ENCODE results near the gene DNAJC9.

The DNAJC9 gene

DNA sequence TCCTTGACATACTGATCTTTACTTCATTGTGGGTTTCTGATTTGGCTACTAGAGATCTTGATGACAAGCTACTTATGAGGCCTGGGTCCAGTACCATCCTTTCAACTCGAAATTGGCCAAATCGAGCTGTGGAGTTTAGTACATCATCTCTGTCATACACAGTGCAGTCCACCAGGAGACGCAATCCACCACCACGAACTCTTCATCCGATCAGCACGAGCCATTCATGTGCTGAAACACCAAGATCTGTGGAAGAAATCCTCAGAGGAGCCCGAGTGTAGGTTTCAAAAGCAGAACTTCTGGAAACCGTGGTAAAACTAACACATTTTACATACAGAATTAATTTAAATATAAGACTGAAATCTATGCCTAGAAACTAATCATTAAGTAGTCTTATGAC, 14.2 kb downstream of the DNAJC9 start:
- Histone ChIP-seq H3K9ac (ENCODE audit: low read length) (no peak overlapping the region), H3K9me3 (ENCODE audit: control insufficient read depth, low read length) (no peaks in the 10 kb centered on the region), H3K4me3 (ENCODE audit: low read length) (no peak overlapping the region), H3K4me1 (ENCODE audit: control insufficient read depth, insufficient read depth, low read length) (no peaks in the 10 kb centered on the region), H3K36me3 (ENCODE audit: control insufficient read depth, insufficient read depth, low read length) (peaks cover 4% of the 10 kb centered on the region), H3K27me3 (ENCODE audit: control insufficient read depth, insufficient read depth, low read length) (no peaks in the 10 kb centered on the region)

DNA sequence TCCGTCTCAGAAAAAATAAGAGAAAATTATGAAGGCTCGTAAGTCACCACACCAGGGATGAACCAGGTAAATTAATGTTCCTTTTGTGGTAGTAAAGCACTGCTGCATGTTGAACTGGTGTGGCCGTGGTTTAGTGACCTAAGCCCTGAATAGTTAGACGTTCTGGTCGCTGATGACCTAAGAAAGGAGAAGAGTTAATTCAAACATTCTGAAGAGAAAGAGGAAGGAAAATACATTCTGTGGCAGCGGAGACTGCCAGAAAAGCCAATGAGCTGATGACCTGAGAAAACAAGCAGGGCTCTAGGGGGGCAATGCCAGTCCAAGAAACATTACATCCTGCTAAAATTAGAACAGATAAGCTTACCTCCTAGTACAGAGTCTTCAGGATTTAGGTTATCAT, 17.5 kb downstream of the DNAJC9 start:
- Histone ChIP-seq H3K9ac (ENCODE audit: low read length) (no peak overlapping the region), H3K4me1 (ENCODE audit: control insufficient read depth, insufficient read depth, low read length) (no peaks in the 10 kb centered on the region), H3K27me3 (ENCODE audit: control insufficient read depth, insufficient read depth, low read length) (no peaks in the 10 kb centered on the region), H3K4me3 (ENCODE audit: low read length) (no peak overlapping the region), H3K9me3 (ENCODE audit: control insufficient read depth, low read length) (no peaks in the 10 kb centered on the region), H3K36me3 (ENCODE audit: control insufficient read depth, insufficient read depth, low read length) (no peaks in the 10 kb centered on the region)

DNA sequence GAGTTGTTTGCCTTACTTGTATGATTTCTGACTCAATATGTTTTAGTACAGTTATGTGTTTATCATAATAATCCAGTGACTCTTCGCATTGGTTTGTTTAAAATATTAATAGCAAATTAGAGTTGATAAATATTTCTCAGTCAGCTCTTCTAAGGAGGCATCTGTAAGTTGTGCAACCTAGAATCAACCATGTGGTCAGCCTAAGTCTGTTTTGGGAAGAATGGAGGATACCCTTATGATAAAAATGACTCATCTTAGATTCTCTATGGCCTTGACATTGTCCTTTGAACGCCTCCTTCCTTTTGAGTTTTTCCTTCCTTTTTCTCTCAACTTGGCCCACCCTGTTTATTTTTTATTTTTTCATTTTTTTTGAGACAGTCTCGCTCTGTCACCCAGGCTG, 18.8 kb downstream of the DNAJC9 start:
- no peaks in the 10 kb centered on the region for H3K9me3 ChIP-seq (ENCODE audit: control insufficient read depth, low read length)
- H3K9ac ChIP-seq (ENCODE audit: low read length): no peak overlapping the region
- no peaks in the 10 kb centered on the region for H3K4me1 ChIP-seq (ENCODE audit: control insufficient read depth, insufficient read depth, low read length)
- H3K36me3 ChIP-seq (ENCODE audit: control insufficient read depth, insufficient read depth, low read length): no peaks in the 10 kb centered on the region
- H3K4me3 ChIP-seq (ENCODE audit: low read length): no peak overlapping the region
- H3K27me3 ChIP-seq (ENCODE audit: control insufficient read depth, insufficient read depth, low read length): no peaks in the 10 kb centered on the region

DNA sequence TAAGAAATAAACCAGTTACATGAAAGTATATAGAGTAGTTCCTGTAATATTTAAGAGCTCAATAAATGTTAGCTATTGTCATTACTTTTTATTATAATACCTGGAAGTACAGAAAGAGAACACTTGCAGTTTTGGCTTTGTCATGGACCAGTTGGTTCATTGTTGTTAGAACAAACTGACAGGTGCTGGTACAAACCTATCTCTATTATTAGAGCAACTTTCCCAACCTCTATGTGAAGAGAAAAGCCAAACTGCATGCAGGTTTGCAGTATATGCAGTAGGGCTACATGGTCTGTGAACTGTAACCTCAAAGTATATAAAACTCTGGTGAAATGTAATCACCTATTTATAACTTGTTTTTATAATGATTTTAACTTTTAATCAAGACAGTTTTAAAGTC, 20.4 kb downstream of the DNAJC9 start:
- Histone ChIP-seq H3K27me3 (ENCODE audit: control insufficient read depth, insufficient read depth, low read length) (no peaks in the 10 kb centered on the region), H3K4me3 (ENCODE audit: low read length) (no peak overlapping the region), H3K9ac (ENCODE audit: low read length) (no peak overlapping the region), H3K4me1 (ENCODE audit: control insufficient read depth, insufficient read depth, low read length) (no peaks in the 10 kb centered on the region), H3K36me3 (ENCODE audit: control insufficient read depth, insufficient read depth, low read length) (no peaks in the 10 kb centered on the region), H3K9me3 (ENCODE audit: control insufficient read depth, low read length) (no peaks in the 10 kb centered on the region)

DNA sequence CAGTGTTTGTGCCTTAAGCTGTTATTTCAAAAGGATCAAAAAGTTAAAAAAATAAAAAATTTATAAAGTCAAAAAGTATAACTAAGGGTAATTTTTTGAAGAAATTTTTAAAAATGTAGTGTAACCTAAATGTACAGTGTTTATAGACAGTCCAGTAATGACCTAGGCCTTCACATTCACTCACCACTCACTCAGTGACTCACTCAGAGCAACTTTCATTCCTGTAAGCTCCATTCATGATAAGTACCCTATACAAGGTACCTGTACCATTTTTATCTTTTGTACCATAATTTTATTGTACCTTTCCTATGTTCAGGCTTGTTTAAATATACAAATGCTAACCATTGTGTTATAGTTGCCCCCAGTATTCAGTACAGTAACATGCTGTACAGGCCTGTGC, 21.5 kb downstream of the DNAJC9 start:
- Histone ChIP-seq H3K9ac (ENCODE audit: low read length) (no peak overlapping the region), H3K9me3 (ENCODE audit: control insufficient read depth, low read length) (no peaks in the 10 kb centered on the region), H3K4me3 (ENCODE audit: low read length) (no peak overlapping the region), H3K27me3 (ENCODE audit: control insufficient read depth, insufficient read depth, low read length) (no peaks in the 10 kb centered on the region), H3K36me3 (ENCODE audit: control insufficient read depth, insufficient read depth, low read length) (no peaks in the 10 kb centered on the region), H3K4me1 (ENCODE audit: control insufficient read depth, insufficient read depth, low read length) (no peaks in the 10 kb centered on the region)

DNA sequence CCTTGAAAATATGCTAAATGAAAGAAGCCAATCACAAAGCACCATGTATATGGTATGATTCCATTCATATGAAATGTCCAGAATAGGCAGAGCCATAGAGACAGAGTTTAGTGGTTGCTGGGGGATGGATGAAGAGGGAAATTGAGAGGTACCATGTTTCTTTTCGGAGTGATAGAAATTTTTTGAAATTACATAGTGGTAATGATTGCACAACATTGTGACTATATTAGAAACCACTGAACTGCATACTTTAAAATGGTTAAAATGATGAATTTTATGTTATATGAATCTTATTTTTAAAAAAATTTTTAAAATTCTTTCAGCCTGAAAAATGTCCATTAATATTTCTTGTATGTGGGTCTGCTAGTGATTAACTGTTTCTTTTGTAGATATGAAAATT, 26.1 kb downstream of the DNAJC9 start:
- H3K4me3 ChIP-seq (ENCODE audit: low read length): no peak overlapping the region
- H3K4me1 ChIP-seq (ENCODE audit: control insufficient read depth, insufficient read depth, low read length): no peaks in the 10 kb centered on the region
- H3K27me3 ChIP-seq (ENCODE audit: control insufficient read depth, insufficient read depth, low read length): no peaks in the 10 kb centered on the region
- no peak overlapping the region for H3K9ac ChIP-seq (ENCODE audit: low read length)
- H3K9me3 ChIP-seq (ENCODE audit: control insufficient read depth, low read length): no peaks in the 10 kb centered on the region
- H3K36me3 ChIP-seq (ENCODE audit: control insufficient read depth, insufficient read depth, low read length): no peaks in the 10 kb centered on the region

DNA sequence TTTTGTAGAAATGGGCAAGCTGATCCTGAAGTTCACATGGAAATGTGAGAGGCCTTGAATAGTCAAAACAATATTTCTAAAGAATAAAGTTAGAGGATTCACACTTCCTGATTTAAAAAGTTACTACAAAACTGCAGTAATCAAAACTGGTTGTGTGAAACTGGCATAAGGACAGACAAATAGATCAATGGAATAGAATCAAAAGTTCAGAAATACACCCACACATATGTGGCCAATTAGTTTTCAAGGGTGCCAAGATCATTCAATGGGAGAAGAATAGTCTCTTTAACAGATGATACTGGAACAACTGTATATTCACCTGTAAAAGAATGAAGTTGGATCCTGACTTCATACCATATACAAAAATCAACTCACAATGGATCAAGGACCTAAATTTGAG, 27.7 kb downstream of the DNAJC9 start:
- Histone ChIP-seq H3K36me3 (ENCODE audit: control insufficient read depth, insufficient read depth, low read length) (no peaks in the 10 kb centered on the region), H3K9ac (ENCODE audit: low read length) (no peak overlapping the region), H3K27me3 (ENCODE audit: control insufficient read depth, insufficient read depth, low read length) (no peaks in the 10 kb centered on the region), H3K9me3 (ENCODE audit: control insufficient read depth, low read length) (no peaks in the 10 kb centered on the region), H3K4me1 (ENCODE audit: control insufficient read depth, insufficient read depth, low read length) (no peaks in the 10 kb centered on the region), H3K4me3 (ENCODE audit: low read length) (no peak overlapping the region)

DNA sequence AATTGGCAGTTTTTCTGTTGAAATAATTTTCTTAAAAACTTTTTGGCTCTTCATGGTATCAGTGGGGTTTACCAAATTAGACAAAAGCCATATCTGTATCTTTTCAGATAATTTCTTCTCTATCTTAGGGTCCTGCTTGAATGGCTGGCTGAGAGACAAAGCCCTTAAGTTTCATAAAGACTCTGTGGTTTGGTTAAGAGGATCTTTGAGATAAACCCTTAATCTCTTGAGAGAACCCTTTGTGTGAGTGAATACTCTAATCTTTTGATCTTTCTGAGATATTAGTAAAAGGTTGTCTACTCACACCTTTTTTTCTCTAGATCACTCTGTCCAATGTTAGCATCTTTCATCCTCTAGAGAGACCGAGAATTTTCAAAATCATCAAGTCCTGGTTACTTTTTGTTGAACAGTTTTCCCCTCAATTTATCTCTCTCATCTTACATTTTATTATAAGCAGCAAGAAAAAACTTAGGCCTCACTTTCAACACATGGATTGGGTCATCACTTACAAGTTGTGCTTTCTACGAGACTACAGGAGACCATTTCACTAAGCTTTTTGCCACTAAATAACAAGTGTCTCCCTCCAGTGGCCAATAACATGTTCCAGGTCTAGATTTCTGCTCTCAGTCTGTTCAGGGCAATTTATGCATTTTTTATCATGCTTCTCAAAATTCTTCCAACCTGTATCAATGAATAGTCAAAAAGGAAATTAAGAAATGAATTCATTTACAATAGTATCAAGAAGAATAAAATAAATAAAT, 28.4 kb downstream of the DNAJC9 start:
- Histone ChIP-seq H3K4me3 (ENCODE audit: low read length) (no peak overlapping the region), H3K36me3 (ENCODE audit: control insufficient read depth, insufficient read depth, low read length) (no peaks in the 10 kb centered on the region), H3K9ac (ENCODE audit: low read length) (no peak overlapping the region), H3K27me3 (ENCODE audit: control insufficient read depth, insufficient read depth, low read length) (no peaks in the 10 kb centered on the region), H3K4me1 (ENCODE audit: control insufficient read depth, insufficient read depth, low read length) (no peaks in the 10 kb centered on the region), H3K9me3 (ENCODE audit: control insufficient read depth, low read length) (no peaks in the 10 kb centered on the region)

DNA sequence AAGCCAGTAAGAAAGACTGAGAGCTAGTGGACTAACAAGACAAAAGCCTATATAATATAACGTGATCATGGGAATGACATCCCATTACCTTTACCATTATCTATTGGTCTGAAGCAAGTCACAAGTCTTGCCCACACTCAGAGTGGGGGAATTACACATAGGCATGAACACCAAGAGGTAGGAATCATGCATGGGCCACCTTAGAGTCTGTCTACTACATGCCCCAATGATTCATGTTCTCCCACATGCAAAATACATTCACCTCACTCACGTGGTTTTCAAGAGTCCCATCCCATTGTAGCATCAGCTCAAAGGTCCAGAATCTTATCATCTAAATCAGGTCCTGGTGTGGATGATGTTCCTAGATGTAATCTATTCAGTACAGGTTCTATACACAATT, 29.4 kb downstream of the DNAJC9 start:
- H3K9ac ChIP-seq (ENCODE audit: low read length): no peak overlapping the region
- no peaks in the 10 kb centered on the region for H3K9me3 ChIP-seq (ENCODE audit: control insufficient read depth, low read length)
- no peaks in the 10 kb centered on the region for H3K36me3 ChIP-seq (ENCODE audit: control insufficient read depth, insufficient read depth, low read length)
- H3K27me3 ChIP-seq (ENCODE audit: control insufficient read depth, insufficient read depth, low read length): no peaks in the 10 kb centered on the region
- H3K4me3 ChIP-seq (ENCODE audit: low read length): no peak overlapping the region
- no peaks in the 10 kb centered on the region for H3K4me1 ChIP-seq (ENCODE audit: control insufficient read depth, insufficient read depth, low read length)

DNA sequence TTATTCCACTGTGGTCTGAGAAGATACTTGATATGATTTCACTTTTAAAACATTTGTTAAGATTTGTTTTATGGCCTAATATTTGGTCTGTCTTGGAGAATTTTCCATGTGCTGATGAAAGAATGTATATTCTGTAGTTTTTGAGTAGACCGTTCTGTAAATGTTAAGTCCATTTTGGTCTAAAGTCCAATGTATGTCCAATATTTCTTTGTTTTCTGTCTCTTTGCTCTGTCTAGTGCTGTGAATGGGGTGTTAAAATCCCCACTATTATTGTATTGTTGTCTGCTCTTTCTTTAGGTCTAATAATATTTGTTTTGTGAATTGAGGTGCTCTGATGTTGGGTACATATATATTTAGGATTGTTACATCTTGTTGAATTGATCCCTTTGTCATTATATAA, 31.3 kb downstream of the DNAJC9 start:
- no peaks in the 10 kb centered on the region for H3K9me3 ChIP-seq (ENCODE audit: control insufficient read depth, low read length)
- H3K36me3 ChIP-seq (ENCODE audit: control insufficient read depth, insufficient read depth, low read length): no peaks in the 10 kb centered on the region
- no peaks in the 10 kb centered on the region for H3K4me1 ChIP-seq (ENCODE audit: control insufficient read depth, insufficient read depth, low read length)
- no peaks in the 10 kb centered on the region for H3K27me3 ChIP-seq (ENCODE audit: control insufficient read depth, insufficient read depth, low read length)
- H3K9ac ChIP-seq (ENCODE audit: low read length): no peak overlapping the region
- no peak overlapping the region for H3K4me3 ChIP-seq (ENCODE audit: low read length)

DNA sequence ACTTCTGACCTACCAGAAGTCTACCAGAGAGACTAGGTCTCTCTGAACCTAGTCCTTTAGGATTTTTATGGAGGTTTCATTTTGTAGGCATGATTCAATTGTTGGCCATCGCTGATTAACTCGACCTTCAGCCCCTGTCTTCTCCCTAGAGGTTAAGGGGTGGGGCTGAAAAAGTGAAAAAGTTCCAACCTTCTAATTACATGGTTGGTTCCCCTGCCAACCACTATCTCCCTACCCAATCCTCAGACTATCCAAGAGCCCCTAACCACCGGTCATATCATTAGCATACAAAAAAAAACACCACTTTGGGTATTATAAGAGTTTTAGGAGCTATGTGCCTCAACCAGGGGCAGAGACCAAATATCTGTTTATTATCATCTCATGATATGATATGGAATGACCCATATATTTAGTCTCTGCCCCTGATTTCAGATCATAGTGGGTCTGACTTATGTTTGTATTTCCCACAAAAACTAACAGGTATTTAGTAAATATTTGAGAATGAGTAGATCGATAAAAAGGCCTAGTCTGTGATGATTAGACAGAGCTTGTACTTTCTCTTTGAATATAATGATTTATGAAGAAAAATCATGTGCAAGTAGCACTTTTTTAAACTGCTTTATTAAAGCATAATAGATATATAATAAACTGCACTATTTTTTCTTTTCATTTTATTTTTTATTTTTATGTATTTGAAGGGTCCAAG, 35.8 kb downstream of the DNAJC9 start:
- H3K4me1 ChIP-seq (ENCODE audit: control insufficient read depth, insufficient read depth, low read length): no peaks in the 10 kb centered on the region
- no peaks in the 10 kb centered on the region for H3K9me3 ChIP-seq (ENCODE audit: control insufficient read depth, low read length)
- H3K9ac ChIP-seq (ENCODE audit: low read length): no peak overlapping the region
- no peak overlapping the region for H3K4me3 ChIP-seq (ENCODE audit: low read length)
- H3K27me3 ChIP-seq (ENCODE audit: control insufficient read depth, insufficient read depth, low read length): no peaks in the 10 kb centered on the region
- no peaks in the 10 kb centered on the region for H3K36me3 ChIP-seq (ENCODE audit: control insufficient read depth, insufficient read depth, low read length)

DNA sequence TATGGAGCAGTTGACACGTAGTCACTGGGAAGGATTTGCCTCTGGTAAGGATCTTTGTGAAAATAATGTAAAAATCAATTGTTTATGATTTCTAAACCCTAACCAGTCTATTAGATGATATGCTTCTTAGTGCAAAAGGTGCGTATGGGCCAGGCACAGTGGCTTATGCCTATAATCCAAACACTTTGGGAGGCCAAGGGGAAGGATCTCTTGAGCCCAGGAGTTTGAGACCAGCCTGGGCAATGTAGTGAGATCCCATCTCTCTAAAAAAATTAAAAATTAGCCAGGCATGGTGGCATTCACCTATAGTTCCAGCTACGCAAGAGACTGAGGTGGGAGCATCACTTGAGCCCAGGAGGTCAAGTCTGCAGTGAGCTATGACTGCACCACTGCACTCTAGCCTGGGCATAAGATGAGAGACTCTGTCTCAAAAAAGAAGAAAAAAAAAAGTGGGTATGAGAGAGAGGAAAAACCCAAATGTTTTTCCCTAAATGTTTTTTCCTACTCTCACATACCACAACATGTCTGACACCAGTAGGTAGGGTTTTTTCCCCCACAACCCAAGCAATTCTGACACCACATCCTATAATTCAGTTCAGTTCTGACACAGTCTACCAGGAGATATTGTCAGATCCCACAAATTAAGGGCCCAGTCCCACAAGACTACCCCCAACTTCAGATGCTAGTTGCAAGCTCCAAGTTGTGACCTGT, 36.5 kb downstream of the DNAJC9 start:
- no peaks in the 10 kb centered on the region for H3K9me3 ChIP-seq (ENCODE audit: control insufficient read depth, low read length)
- no peak overlapping the region for H3K9ac ChIP-seq (ENCODE audit: low read length)
- no peaks in the 10 kb centered on the region for H3K27me3 ChIP-seq (ENCODE audit: control insufficient read depth, insufficient read depth, low read length)
- H3K36me3 ChIP-seq (ENCODE audit: control insufficient read depth, insufficient read depth, low read length): no peaks in the 10 kb centered on the region
- no peaks in the 10 kb centered on the region for H3K4me1 ChIP-seq (ENCODE audit: control insufficient read depth, insufficient read depth, low read length)
- no peak overlapping the region for H3K4me3 ChIP-seq (ENCODE audit: low read length)
